ENCODE measurements around the gene SORBS1. TPM values are rescaled to one million over a fixed set of nuclear protein-coding genes. Genes with fewer than 3 reads are reported as not detected.

SORBS1 gene
- total RNA-seq (10 to 100 TPM; 68.5 to 68.9 TPM), polyA plus RNA-seq (10 to 100 TPM; 13.1 to 19.4 TPM)
- long read RNA-seq, donor 1, result 0 reads
- long read RNA-seq, donor 2, result 0 reads
- long read RNA-seq, donor 3, result 0 reads
- long read RNA-seq, donor 4, result 0 reads
- long read RNA-seq, donor 5, result 0 reads

- peak; percentile 100 for ATAC-seq (ENCODE audit: insufficient read depth, low FRiP score)
- Histone ChIP-seq H3K4me3 (peak within 1 kb of the TSS; percentile 86), H3K9ac (ENCODE audit: insufficient read depth in 1 of 2, low read length in 2 of 2) (peak within 1 kb of the TSS; percentile 41 to 63), H3K27me3 (ENCODE audit: control insufficient read depth in 3 of 3, insufficient read depth in 3 of 3, low read length in 2 of 3) (no peaks in the 10 kb centered on the region), H3K4me1 (ENCODE audit: control insufficient read depth in 5 of 5, insufficient read depth in 5 of 5, low read length in 5 of 5) (peaks cover 10 to 42% (median 14%) of the 10 kb centered on the region in 5 donors), H3K36me3 (ENCODE audit: control insufficient read depth in 4 of 4, insufficient read depth in 4 of 4, low read length in 4 of 4) (no peaks in the 10 kb centered on the region), H3K9me3 (ENCODE audit: control insufficient read depth in 4 of 4, insufficient read depth in 3 of 4, low read length in 3 of 4) (no peaks in the 10 kb centered on the region), H3K27ac (ENCODE audit: low read depth in 1 of 2, low read length in 1 of 2) (peak within 1 kb of the TSS; percentile 81 to 89)
- TF ChIP-seq CTCF (IDR thresholded peaks at IDR 0.05; ENCODE audit: control extremely low read depth, extremely low read depth), result no peak
- WGBS, 2 donors, result 1% methylated on average over 55 to 77 of the region's 77 CpGs
- peak; percentile 97 to 99 (median 97) for DNase-seq
Observed at GRCh38 chr10:95561177-95561863, at the start of gene SORBS1. SORBS1 (minus strand) TSS chr10:95561371; CDS start chr10:95441135, 120,236 bp downstream.

- no peak overlapping the region for H3K9ac ChIP-seq (ENCODE audit: insufficient read depth in 1 of 2, low read length in 2 of 2)
- H3K4me1 ChIP-seq (ENCODE audit: control insufficient read depth in 5 of 5, insufficient read depth in 5 of 5, low read length in 5 of 5), result peaks cover 0 to 1% (median 0%) of the 10 kb centered on the region in 5 donors
- H3K4me3 ChIP-seq, result no peak overlapping the region
- ATAC-seq (ENCODE audit: insufficient read depth, low FRiP score) (no peak), DNase-seq (no peak)
- H3K27me3 ChIP-seq (ENCODE audit: control insufficient read depth in 3 of 3, insufficient read depth in 3 of 3, low read length in 2 of 3), result no peaks in the 10 kb centered on the region
- no peak for TF ChIP-seq CTCF (IDR thresholded peaks at IDR 0.05; ENCODE audit: control extremely low read depth, extremely low read depth)
- no peak overlapping the region for H3K27ac ChIP-seq (ENCODE audit: low read depth in 1 of 2, low read length in 1 of 2)
- no peaks in the 10 kb centered on the region for H3K9me3 ChIP-seq (ENCODE audit: control insufficient read depth in 4 of 4, insufficient read depth in 3 of 4, low read length in 3 of 4)
- H3K36me3 ChIP-seq (ENCODE audit: control insufficient read depth in 4 of 4, insufficient read depth in 4 of 4, low read length in 4 of 4), result peaks cover 34 to 47% (median 43%) of the 10 kb centered on the region in 4 donors
- WGBS, 2 donors, result 98 to 99% methylated on average over 3 of the region's 3 CpGs
Observed at GRCh38 chr10:95610727-95611126, 49.6 kb upstream of the SORBS1 start.

- Histone ChIP-seq H3K4me3 (no peak overlapping the region), H3K27me3 (ENCODE audit: control insufficient read depth in 3 of 3, insufficient read depth in 3 of 3, low read length in 2 of 3) (no peaks in the 10 kb centered on the region), H3K9ac (ENCODE audit: insufficient read depth in 1 of 2, low read length in 2 of 2) (no peak overlapping the region), H3K27ac (ENCODE audit: low read depth in 1 of 2, low read length in 1 of 2) (no peak overlapping the region), H3K9me3 (ENCODE audit: control insufficient read depth in 4 of 4, insufficient read depth in 3 of 4, low read length in 3 of 4) (no peaks in the 10 kb centered on the region), H3K36me3 (ENCODE audit: control insufficient read depth in 4 of 4, insufficient read depth in 4 of 4, low read length in 4 of 4) (peaks cover 25 to 31% (median 26%) of the 10 kb centered on the region in 4 donors), H3K4me1 (ENCODE audit: control insufficient read depth in 5 of 5, insufficient read depth in 5 of 5, low read length in 5 of 5) (peaks cover 0 to 9% (median 0%) of the 10 kb centered on the region in 5 donors)
- ATAC-seq (ENCODE audit: insufficient read depth, low FRiP score) (no peak), DNase-seq (no peak)
- WGBS, 2 donors, result 80 to 86% methylated on average over 3 of the region's 3 CpGs
- TF ChIP-seq CTCF (IDR thresholded peaks at IDR 0.05; ENCODE audit: control extremely low read depth, extremely low read depth), result no peak
Observed at GRCh38 chr10:95606922-95607321, 45.8 kb upstream of the SORBS1 start.

Data from lung (tissue), 16 donors.